GM12878 (cell line): ENCODE data around the gene H2BK1. TPM values are rescaled to one million over a fixed set of nuclear protein-coding genes. Genes with fewer than 3 reads are reported as not detected.

Experiments
- ATF7 ChIP-seq: fragments of 450-650 bp; IDR thresholded peaks from 2 replicates; pipeline ENCODE4 v1.6.1; 2016; ENCODE audit warnings: low read depth, mild to moderate bottlenecking
- BHLHE40 ChIP-seq, 2 experiments: fragments of 450-650 bp in 1 of 2; IDR thresholded peaks; 2 replicates each; pipeline ENCODE4 v1.6.1; 2011 to 2017; ENCODE audit warnings: low read depth in 2 of 2, borderline replicate concordance in 1 of 2, improper control_type of control experiment in 1 of 2, low read length in 1 of 2, mild to moderate bottlenecking in 1 of 2
- CBFB ChIP-seq: IDR thresholded peaks from 2 replicates; pipeline ENCODE4 v1.6.1; 2016; ENCODE audit warnings: antibody characterized with exemption, low read depth
- CBX5 ChIP-seq: sonication (generic); IDR thresholded peaks from 2 replicates; pipeline ENCODE4 v1.6.1; 2016; ENCODE audit warnings: low read depth, moderate library complexity, mild to moderate bottlenecking, inconsistent platforms
- CHD4 ChIP-seq: fragments of 200-600 bp; sonication (generic); IDR thresholded peaks from 2 replicates; pipeline ENCODE4 v1.6.1; 2016; ENCODE audit warnings: mild to moderate bottlenecking
- EED ChIP-seq: sonication (generic); IDR thresholded peaks from 2 replicates; pipeline ENCODE4 v1.6.1; 2016; ENCODE audit warnings: antibody characterized with exemption, low read depth
- EZH2 ChIP-seq: IDR thresholded peaks from 2 replicates; pipeline ENCODE4 v1.6.1; 2012; ENCODE audit warnings: low read depth, mild to moderate bottlenecking, control low read depth, inconsistent platforms, low read length, borderline replicate concordance; ENCODE audit not compliant: control insufficient read depth
- IRF4 ChIP-seq: IDR thresholded peaks from 2 replicates; pipeline ENCODE4 v1.6.1; 2011; ENCODE audit warnings: low read depth, low read length
- KAT2A ChIP-seq: conservative IDR thresholded peaks from 2 replicates; pipeline ENCODE4 v1.6.1; 2011; ENCODE audit warnings: low read depth, low read length; ENCODE audit not compliant: control insufficient read depth
- MEF2B ChIP-seq: fragments of 450-650 bp; IDR thresholded peaks from 2 replicates; pipeline ENCODE4 v1.6.1; 2018; ENCODE audit warnings: mild to moderate bottlenecking, moderate library complexity; ENCODE audit not compliant: partially characterized antibody, poor library complexity, severe bottlenecking
- RAD21 ChIP-seq: IDR thresholded peaks from 2 replicates; pipeline ENCODE4 v1.6.1; 2011; ENCODE audit warnings: mild to moderate bottlenecking, low read depth, low read length, moderate library complexity; ENCODE audit not compliant: insufficient read depth
- RAD51 ChIP-seq: fragments of 450-650 bp; IDR thresholded peaks from 2 replicates; pipeline ENCODE4 v1.6.1; 2016; ENCODE audit warnings: moderate library complexity, mild to moderate bottlenecking, inconsistent platforms
- RCOR1 ChIP-seq: conservative IDR thresholded peaks from 2 replicates; pipeline ENCODE4 v1.6.1; 2012; ENCODE audit warnings: low read depth, low read length, improper control_type of control experiment
- SIX5 ChIP-seq: IDR thresholded peaks from 2 replicates; pipeline ENCODE4 v1.6.1; 2011; ENCODE audit warnings: mild to moderate bottlenecking, low read depth, low read length, moderate library complexity; ENCODE audit not compliant: severe bottlenecking
- SMARCA5 ChIP-seq: fragments of 450-650 bp; IDR thresholded peaks from 2 replicates; pipeline ENCODE4 v1.6.1; 2017; ENCODE audit warnings: mild to moderate bottlenecking
- SP1 ChIP-seq: IDR thresholded peaks from one replicate; pipeline ENCODE4 v1.6.1; 2011; ENCODE audit warnings: low read depth, low read length
- SUZ12 ChIP-seq: fragments of 200-600 bp; sonication (generic); IDR thresholded peaks from one replicate; pipeline ENCODE4 v1.6.1; 2018; ENCODE audit warnings: antibody characterized with exemption, mild to moderate bottlenecking; ENCODE audit not compliant: unreplicated experiment
- TCF3 ChIP-seq: IDR thresholded peaks from 2 replicates; pipeline ENCODE4 v1.6.1; 2012; ENCODE audit warnings: low read depth, mild to moderate bottlenecking, low read length, borderline replicate concordance; ENCODE audit not compliant: insufficient read depth
- USF1 ChIP-seq: IDR thresholded peaks from 2 replicates; pipeline ENCODE4 v1.6.1; 2011; ENCODE audit warnings: borderline replicate concordance, low read depth, mild to moderate bottlenecking, moderate library complexity, mixed read lengths, low read length; ENCODE audit not compliant: insufficient read depth; ENCODE audit errors: extremely low read length
- ZBED1 ChIP-seq: IDR thresholded peaks from 2 replicates; pipeline ENCODE4 v1.6.1; 2016; ENCODE audit warnings: borderline replicate concordance
- ZNF384 ChIP-seq: IDR thresholded peaks from 2 replicates; pipeline ENCODE4 v1.6.1; 2012; ENCODE audit warnings: low read depth, mild to moderate bottlenecking, low read length, improper control_type of control experiment, borderline replicate concordance
- polyA plus RNA-seq, 11 experiments: library from polyadenylated mRNA; depleted of rRNA in 4 of 11; unstranded in 6 of 11; stranded (reverse) in 5 of 11; fragments of >200 nt; fragmentation: Nextera tagmentation in 4 of 11; fragmentation: Illumina TruSeq in 1 of 11; extraction: Ambion mirVana in 4 of 11; extraction: Trizol in 1 of 11; gene quantifications; 1 replicate in 1 of 11; 2 replicates in 10 of 11; pipeline versions ENCODE4 v1.2.1 to v1.2.3, GENCODE V29; 2011 to 2016; ENCODE audit warnings: inconsistent platforms in 2 of 11, missing spikeins in 2 of 11, low read depth in 1 of 11
- total RNA-seq, 4 experiments: library from RNA; depleted of rRNA in 3 of 4; stranded (reverse); fragments of >200 nt in 3 of 4; fragmentation: Illumina TruSeq in 1 of 4; extraction: Trizol in 1 of 4; gene quantifications; 2 replicates each; pipeline versions ENCODE4 v1.2.1 to v1.2.3, GENCODE V29; 2013 to 2021
- TF ChIP-seq, protein P1 (sequence below): fragments of 450-650 bp; IDR thresholded peaks from 2 replicates; pipeline ENCODE4 v1.6.1; 2017; ENCODE audit warnings: mild to moderate bottlenecking, low read depth, inconsistent platforms; ENCODE audit not compliant: poor library complexity, severe bottlenecking
- TF ChIP-seq, protein P2 (sequence below), 3 experiments: IDR thresholded peaks in 2 of 3; conservative IDR thresholded peaks in 1 of 3; 2 replicates each; pipeline ENCODE4 v1.5.1; 2011; ENCODE audit warnings: low read depth in 3 of 3, low read length in 3 of 3, mild to moderate bottlenecking in 3 of 3, control low read depth in 2 of 3, moderate library complexity in 2 of 3, inconsistent platforms in 1 of 3, mixed read lengths in 1 of 3; ENCODE audit not compliant: control insufficient read depth in 2 of 3, insufficient read depth in 1 of 3; ENCODE audit errors: extremely low read depth in 1 of 3
- TF ChIP-seq, protein P3 (sequence below): fragments of 450-650 bp; IDR thresholded peaks from 2 replicates; pipeline ENCODE4 v1.6.1; 2014; ENCODE audit warnings: mild to moderate bottlenecking

The H2BK1 gene
- total and polyA plus RNA-seq, 10 of the 15 experiments (the other 5 are each of a cell fraction or from before 2014, with no cell fraction given), result 0.54 TPM; not detected in 9

GRCh38 chr7:151232091-151232916 lies 22.0 kb upstream of the H2BK1 start, which contains the start of gene CHPF2 (continued):
- TF ChIP-seq SUZ12 (no peak), RAD51 (no peak), ATF7 (no peak), EED (no peak), MEF2B (peak; percentile 6), RAD21 (no peak), CHD4 (no peak), SIX5 (no peak), EZH2 (no peak), CBX5 (no peak), CBFB (peak; percentile 62; the same call in 1 of the 2 replicates), IRF4 (no peak), TCF3 (no peak), SP1 (peak; percentile 45), USF1 (no peak), SMARCA5 (peak; percentile 55; the same call in 1 of the 2 replicates), KAT2A (no peak), ZBED1 (no peak), BHLHE40 (IDR thresholded peaks at IDR 0.05; ENCODE audit: borderline replicate concordance in 1 of 2, low read depth in 2 of 2, low read length in 1 of 2) (peak in 1 of 2 experiments; percentile 65; a peak in 1 of 4 replicates), RCOR1 (no peak), ZNF384 (no peak)
- TF ChIP-seq, protein P1, sequence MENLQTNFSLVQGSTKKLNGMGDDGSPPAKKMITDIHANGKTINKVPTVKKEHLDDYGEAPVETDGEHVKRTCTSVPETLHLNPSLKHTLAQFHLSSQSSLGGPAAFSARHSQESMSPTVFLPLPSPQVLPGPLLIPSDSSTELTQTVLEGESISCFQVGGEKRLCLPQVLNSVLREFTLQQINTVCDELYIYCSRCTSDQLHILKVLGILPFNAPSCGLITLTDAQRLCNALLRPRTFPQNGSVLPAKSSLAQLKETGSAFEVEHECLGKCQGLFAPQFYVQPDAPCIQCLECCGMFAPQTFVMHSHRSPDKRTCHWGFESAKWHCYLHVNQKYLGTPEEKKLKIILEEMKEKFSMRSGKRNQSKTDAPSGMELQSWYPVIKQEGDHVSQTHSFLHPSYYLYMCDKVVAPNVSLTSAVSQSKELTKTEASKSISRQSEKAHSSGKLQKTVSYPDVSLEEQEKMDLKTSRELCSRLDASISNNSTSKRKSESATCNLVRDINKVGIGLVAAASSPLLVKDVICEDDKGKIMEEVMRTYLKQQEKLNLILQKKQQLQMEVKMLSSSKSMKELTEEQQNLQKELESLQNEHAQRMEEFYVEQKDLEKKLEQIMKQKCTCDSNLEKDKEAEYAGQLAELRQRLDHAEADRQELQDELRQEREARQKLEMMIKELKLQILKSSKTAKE, result no peak
- TF ChIP-seq, protein P2, sequence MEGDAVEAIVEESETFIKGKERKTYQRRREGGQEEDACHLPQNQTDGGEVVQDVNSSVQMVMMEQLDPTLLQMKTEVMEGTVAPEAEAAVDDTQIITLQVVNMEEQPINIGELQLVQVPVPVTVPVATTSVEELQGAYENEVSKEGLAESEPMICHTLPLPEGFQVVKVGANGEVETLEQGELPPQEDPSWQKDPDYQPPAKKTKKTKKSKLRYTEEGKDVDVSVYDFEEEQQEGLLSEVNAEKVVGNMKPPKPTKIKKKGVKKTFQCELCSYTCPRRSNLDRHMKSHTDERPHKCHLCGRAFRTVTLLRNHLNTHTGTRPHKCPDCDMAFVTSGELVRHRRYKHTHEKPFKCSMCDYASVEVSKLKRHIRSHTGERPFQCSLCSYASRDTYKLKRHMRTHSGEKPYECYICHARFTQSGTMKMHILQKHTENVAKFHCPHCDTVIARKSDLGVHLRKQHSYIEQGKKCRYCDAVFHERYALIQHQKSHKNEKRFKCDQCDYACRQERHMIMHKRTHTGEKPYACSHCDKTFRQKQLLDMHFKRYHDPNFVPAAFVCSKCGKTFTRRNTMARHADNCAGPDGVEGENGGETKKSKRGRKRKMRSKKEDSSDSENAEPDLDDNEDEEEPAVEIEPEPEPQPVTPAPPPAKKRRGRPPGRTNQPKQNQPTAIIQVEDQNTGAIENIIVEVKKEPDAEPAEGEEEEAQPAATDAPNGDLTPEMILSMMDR (IDR thresholded peaks at IDR 0.05 in 2 of 3, conservative IDR thresholded peaks at IDR 0.05 in 1 of 3; ENCODE audit: control insufficient read depth in 2 of 3, extremely low read depth in 1 of 3, insufficient read depth in 1 of 3, low read depth in 3 of 3, low read length in 3 of 3), result no peak
- TF ChIP-seq, protein P3, sequence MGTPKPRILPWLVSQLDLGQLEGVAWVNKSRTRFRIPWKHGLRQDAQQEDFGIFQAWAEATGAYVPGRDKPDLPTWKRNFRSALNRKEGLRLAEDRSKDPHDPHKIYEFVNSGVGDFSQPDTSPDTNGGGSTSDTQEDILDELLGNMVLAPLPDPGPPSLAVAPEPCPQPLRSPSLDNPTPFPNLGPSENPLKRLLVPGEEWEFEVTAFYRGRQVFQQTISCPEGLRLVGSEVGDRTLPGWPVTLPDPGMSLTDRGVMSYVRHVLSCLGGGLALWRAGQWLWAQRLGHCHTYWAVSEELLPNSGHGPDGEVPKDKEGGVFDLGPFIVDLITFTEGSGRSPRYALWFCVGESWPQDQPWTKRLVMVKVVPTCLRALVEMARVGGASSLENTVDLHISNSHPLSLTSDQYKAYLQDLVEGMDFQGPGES, result no peak
